ENCODE measurements around the gene NUDT14. TPM values are rescaled to one million over a fixed set of nuclear protein-coding genes. Genes with fewer than 3 reads are reported as not detected.

NUDT14 gene
- total and polyA plus RNA-seq, 2 of the 8 experiments (the other 6 are each of a cell fraction or from before 2014, with no cell fraction given): 25.5 to 33.3 TPM

- H3K14ac ChIP-seq (ENCODE audit: insufficient read length): no peak overlapping the region
- CTCF ChIA-PET (ENCODE audit: partially characterized antibody): interaction anchor here (1.0 to 5.2 kb wide), 8 partner anchors 9 to 300 kb away, joined by 3 to 36 read pairs (median 16); no protein-coding TSS in a partner anchor
- peaks cover 4% of the 10 kb centered on the region; the same call in 1 of the 2 replicates for H3K23me2 ChIP-seq (ENCODE audit: low read depth, low read length)
- H3K23ac ChIP-seq (ENCODE audit: insufficient read length): no peak overlapping the region
- no peaks in the 10 kb centered on the region for H3K79me1 ChIP-seq (ENCODE audit: low read depth, low read length)
- 86% methylated on average over 19 of the region's 19 CpGs; no CpG with 5 or more reads in 1 of the 2 experiments for WGBS, 2 experiments (ENCODE audit: extremely low coverage in 1 of 2, insufficient coverage in 1 of 2, insufficient read length in 1 of 2, insufficient replicate concordance in 2 of 2, low coverage in 1 of 2, low lambda C conversion rate in 2 of 2, missing lambda C conversion rate in 1 of 2)
- 0 out of 2 replicates have a peak overlapping the region, but pooled peaks have one; percentile 51 for H4K8ac ChIP-seq (ENCODE audit: extremely low read depth, insufficient read depth, low read length)
- FAIRE-seq (no peak), DNase-seq (ENCODE audit: low read depth in 1 of 2, low spot score in 2 of 2) (no peak)
- H2BK5ac ChIP-seq (ENCODE audit: low read depth, low read length): no peak overlapping the region
- H3K56ac ChIP-seq (replicated peaks; ENCODE audit: insufficient read length, low read depth, low read length): no peak overlapping the region
- POLR2A ChIA-PET (ENCODE audit: partially characterized antibody): interaction anchor here (1.4 kb wide), 1 partner anchor 299 kb away, joined by 3 read pairs; no protein-coding TSS in a partner anchor
- H2BK120ac ChIP-seq (replicated peaks; ENCODE audit: low read depth, low read length): no peak overlapping the region
- no peak overlapping the region for H2BK15ac ChIP-seq (ENCODE audit: low read length)
- no peak overlapping the region for H3K4ac ChIP-seq (replicated peaks; ENCODE audit: insufficient read length, low read depth, low read length)
- H3K9me3 ChIP-seq (ENCODE audit: insufficient read depth in 2 of 2, low read depth in 1 of 2, low read length in 1 of 2): no peaks in the 10 kb centered on the region
- no peak overlapping the region for H3K4me2 ChIP-seq (ENCODE audit: insufficient read depth in 1 of 2, low read depth in 2 of 2, low read length in 2 of 2)
- H3K36me3 ChIP-seq (ENCODE audit: control insufficient read depth in 2 of 4, insufficient read depth in 4 of 4, low read length in 3 of 4): no peaks in the 10 kb centered on the region
- H3K79me2 ChIP-seq (ENCODE audit: control insufficient read depth in 1 of 2, insufficient read depth in 2 of 2, low read length in 2 of 2): no peaks in the 10 kb centered on the region
- H2BK12ac ChIP-seq (ENCODE audit: low read depth, low read length): no peak overlapping the region
- H2AK5ac ChIP-seq (ENCODE audit: low read depth, low read length): no peak overlapping the region
- H4K20me1 ChIP-seq (replicated peaks in 1 of 2; ENCODE audit: control insufficient read depth in 1 of 2, insufficient read depth in 2 of 2, low read length in 2 of 2): peaks cover 3 to 12% of the 10 kb centered on the region in 2 experiments
- no peak overlapping the region for H3K9ac ChIP-seq (replicated peaks in 1 of 4; ENCODE audit: extremely low read depth in 1 of 4, low read depth in 3 of 4, low read length in 3 of 4)
- no peak overlapping the region for H4K5ac ChIP-seq (ENCODE audit: insufficient read length, low read depth, low read length)
- H3K4me3 ChIP-seq (ENCODE audit: extremely low read depth in 1 of 4, insufficient read depth in 2 of 4, low read depth in 3 of 4, low read length in 4 of 4): no peak overlapping the region
- peaks cover 9 to 25% (median 18%) of the 10 kb centered on the region in 4 experiments for H3K27me3 ChIP-seq (replicated peaks in 1 of 4; ENCODE audit: control insufficient read depth in 3 of 4, extremely low read depth in 1 of 4, insufficient read depth in 3 of 4, low read length in 3 of 4)
- peaks cover 0 to 6% (median 3%) of the 10 kb centered on the region in 4 experiments; a peak in 6 of 7 replicates for H3K4me1 ChIP-seq (replicated peaks in 1 of 4; ENCODE audit: control insufficient read depth in 3 of 4, insufficient read depth in 4 of 4, low read length in 3 of 4)
- no peak for TF ChIP-seq EZH2 (IDR thresholded peaks at IDR 0.05; ENCODE audit: low read depth, low read length, severe bottlenecking)
- TF ChIP-seq NANOG (IDR thresholded peaks at IDR 0.05; ENCODE audit: insufficient read depth, low read depth, low read length, poor library complexity, severe bottlenecking): no peak
- TF ChIP-seq USF2 (IDR thresholded peaks at IDR 0.05; ENCODE audit: low read length): no peak
- TF ChIP-seq SP4 (IDR thresholded peaks at IDR 0.05; ENCODE audit: low read length): no peak
- no peak for TF ChIP-seq CHD1 (IDR thresholded peaks at IDR 0.05; ENCODE audit: low read depth, low read length)
- no peak overlapping the region for H3K18ac ChIP-seq (ENCODE audit: extremely low read depth, low read length)
- no peak overlapping the region for H2BK20ac ChIP-seq (ENCODE audit: low read length)
- H3K27ac ChIP-seq (ENCODE audit: low read depth, low read length): no peak overlapping the region
- H2AFZ ChIP-seq (ENCODE audit: low read length): no peak overlapping the region
- H4K91ac ChIP-seq (replicated peaks; ENCODE audit: insufficient read length, low read length): no peak overlapping the region
Measured at GRCh38 chr14:105171004-105171673, 10.0 kb downstream of the NUDT14 start.
